NT2/D1 (cell line): ENCODE data around the gene GPR3.

Experiments used
- DNase-seq: peaks from one replicate; pipeline ENCODE4 v3.0.0-alpha.2; 2011; ENCODE audit warnings: low read depth, low spot score
- H3K27me3 ChIP-seq: 2 replicates; pipeline ENCODE4 v1.6.0; 2011; ENCODE audit warnings: mild to moderate bottlenecking; ENCODE audit not compliant: insufficient read length, insufficient read depth
- H3K36me3 ChIP-seq: 2 replicates; pipeline ENCODE4 v1.6.1; 2011; ENCODE audit warnings: mild to moderate bottlenecking, low read length, mixed read lengths; ENCODE audit not compliant: insufficient read depth, insufficient read length
- H3K4me1 ChIP-seq: 2 replicates; pipeline ENCODE4 v1.5.1; 2011; ENCODE audit not compliant: insufficient read depth, insufficient read length
- H3K4me3 ChIP-seq: 2 replicates; pipeline ENCODE4 v1.5.1; 2011; ENCODE audit warnings: low read depth; ENCODE audit not compliant: insufficient read length
- H3K9ac ChIP-seq: 2 replicates; pipeline ENCODE4 v1.6.0; 2011; ENCODE audit warnings: low read depth; ENCODE audit not compliant: insufficient read length
- H3K9me3 ChIP-seq: 2 replicates; pipeline ENCODE4 v1.5.1; 2011; ENCODE audit warnings: mild to moderate bottlenecking, low read length; ENCODE audit not compliant: insufficient read depth
- SUZ12 ChIP-seq: IDR thresholded peaks from 2 replicates; pipeline ENCODE4 v1.6.1; 2011; ENCODE audit not compliant: insufficient read length, insufficient read depth; ENCODE audit errors: extremely low read depth
- YY1 ChIP-seq: IDR thresholded peaks from 2 replicates; pipeline ENCODE4 v1.6.1; 2011; ENCODE audit not compliant: insufficient read length, insufficient read depth
- ZNF274 ChIP-seq: IDR thresholded peaks from 2 replicates; pipeline ENCODE4 v1.6.1; 2011; ENCODE audit warnings: mild to moderate bottlenecking, low read depth, low read length

Gene GPR3

GRCh38 chr1:27438621-27439061 is 46.2 kb downstream of the GPR3 start:
- no peak overlapping the region for H3K9ac ChIP-seq
- H3K4me3 ChIP-seq = no peak overlapping the region

GRCh38 chr1:27439150-27439549 is 46.7 kb downstream of the GPR3 start:
- TF ChIP-seq ZNF274 = no peak
- no peak for TF ChIP-seq YY1
- no peak for TF ChIP-seq SUZ12
- DNase-seq = no peak
- Histone ChIP-seq H3K9me3 (no peaks in the 10 kb centered on the region), H3K4me1 (no peaks in the 10 kb centered on the region), H3K36me3 (peaks cover 4% of the 10 kb centered on the region), H3K9ac (no peak overlapping the region), H3K27me3 (no peaks in the 10 kb centered on the region), H3K4me3 (no peak overlapping the region)

More at GRCh38 chr1:27438621-27439061, 46.2 kb downstream of the GPR3 start:
- no peaks in the 10 kb centered on the region for H3K27me3 ChIP-seq
- no peak for DNase-seq
- no peaks in the 10 kb centered on the region for H3K4me1 ChIP-seq
- TF ChIP-seq SUZ12 (no peak), ZNF274 (no peak)
- H3K36me3 ChIP-seq = peaks cover 3% of the 10 kb centered on the region
- no peaks in the 10 kb centered on the region for H3K9me3 ChIP-seq

- no peak overlapping the region for H3K9ac ChIP-seq
- no peaks in the 10 kb centered on the region for H3K9me3 ChIP-seq
- no peak for TF ChIP-seq SUZ12
- TF ChIP-seq YY1 = no peak
- TF ChIP-seq ZNF274 = no peak
- DNase-seq = no peak
- peaks cover 2% of the 10 kb centered on the region for H3K4me1 ChIP-seq
- H3K4me3 ChIP-seq = no peak overlapping the region
- peaks cover 6% of the 10 kb centered on the region for H3K36me3 ChIP-seq
- H3K27me3 ChIP-seq = no peaks in the 10 kb centered on the region
These were observed 52.2 kb downstream of the GPR3 start for GRCh38 chr1:27444632-27445031.
